Smooth muscle cell (in vitro differentiated cells): ENCODE results near the gene THBS3. TPM values are rescaled to one million over a fixed set of nuclear protein-coding genes. Genes with fewer than 3 reads are reported as not detected.
"Not testable (repeated sequence)": the region's sequence is repeated elsewhere in the genome, so short reads cannot be mapped to it uniquely, and the experiment has no call there.

Source experiments
- DNase-seq: peaks from one replicate; lab custom pipeline; 2025; ENCODE audit not compliant: unreplicated experiment; lab: John Stamatoyannopoulos, UW
- H2AFZ ChIP-seq: fragments of 200-600 bp; sonication (generic); 2 replicates; pipeline ENCODE4 v1.6.0; 2016; ENCODE audit warnings: antibody characterized with exemption, low read depth, mild to moderate bottlenecking
- H3F3A ChIP-seq: fragments of 200-600 bp; sonication (generic); 2 replicates; pipeline ENCODE4 v1.6.0; 2017; ENCODE audit warnings: antibody characterized with exemption, low read depth
- H3K27ac ChIP-seq: fragments of 200-600 bp; sonication (generic); 2 replicates; pipeline ENCODE4 v1.5.1; 2016; ENCODE audit warnings: low read depth, mild to moderate bottlenecking
- H3K27me3 ChIP-seq: fragments of 200-600 bp; sonication (generic); 2 replicates; pipeline ENCODE4 v1.6.1; 2016; ENCODE audit warnings: low read depth, mild to moderate bottlenecking
- H3K36me3 ChIP-seq: fragments of 200-600 bp; sonication (generic); 2 replicates; pipeline ENCODE4 v1.5.1; 2016; ENCODE audit warnings: low read depth
- H3K4me1 ChIP-seq: fragments of 200-600 bp; sonication (generic); 2 replicates; pipeline ENCODE4 v1.5.1; 2016; ENCODE audit warnings: low read depth
- H3K4me2 ChIP-seq: fragments of 200-600 bp; sonication (generic); 2 replicates; pipeline ENCODE4 v1.6.0; 2016; ENCODE audit warnings: mild to moderate bottlenecking
- H3K4me3 ChIP-seq: fragments of 200-600 bp; sonication (generic); 2 replicates; pipeline ENCODE4 v1.5.1; 2016; ENCODE audit warnings: mild to moderate bottlenecking
- H3K79me2 ChIP-seq: fragments of 200-600 bp; sonication (generic); 2 replicates; pipeline ENCODE4 v1.6.0; 2016; ENCODE audit warnings: low read depth, mild to moderate bottlenecking
- H3K9ac ChIP-seq: fragments of 200-600 bp; sonication (generic); 2 replicates; pipeline ENCODE4 v1.6.0; 2016; ENCODE audit warnings: low read depth
- H3K9me3 ChIP-seq: fragments of 200-600 bp; sonication (generic); replicated peaks from 2 replicates; pipeline ENCODE4 v1.5.1; 2016; ENCODE audit warnings: low read depth
- H4K20me1 ChIP-seq: fragments of 200-600 bp; sonication (generic); 2 replicates; pipeline ENCODE4 v1.6.0; 2016; ENCODE audit warnings: low read depth
- CTCF ChIP-seq: fragments of 200-600 bp; sonication (generic); IDR thresholded peaks from 2 replicates; pipeline ENCODE4 v1.5.1; 2017; ENCODE audit warnings: borderline replicate concordance, mild to moderate bottlenecking, antibody characterized with exemption; ENCODE audit not compliant: insufficient read depth, poor library complexity, severe bottlenecking
- WGBS: methylation state at CpG from one replicate; pipeline ENCODE4 v1.1.7; 2016; ENCODE audit warnings: low lambda C conversion rate; 5-methylcytosine and 5-hydroxymethylcytosine counted together
- polyA plus RNA-seq: library from polyadenylated mRNA; unstranded; fragments of >200 nt; fragmentation: Nextera tagmentation; extraction: Ambion mirVana; gene quantifications from 2 replicates; pipeline ENCODE4 v1.2.1, GENCODE V29; 2016
- total RNA-seq: library from RNA; depleted of rRNA; stranded (reverse); fragments of >200 nt; gene quantifications from 2 replicates; pipeline ENCODE4 v1.2.3, GENCODE V29; 2014

Gene THBS3
- total and polyA plus RNA-seq, 2 experiments from 2014 or later = 20.1 to 28.5 TPM

- Histone ChIP-seq H3K27ac (no peak overlapping the region), H3K4me3 (no peak overlapping the region), H3K27me3 (no peaks in the 10 kb centered on the region), H3K79me2 (no peaks in the 10 kb centered on the region), H4K20me1 (no peaks in the 10 kb centered on the region), H3K9me3 (no peaks in the 10 kb centered on the region), H2AFZ (no peak overlapping the region), H3K4me2 (no peak overlapping the region), H3K36me3 (no peaks in the 10 kb centered on the region), H3K9ac (no peak overlapping the region), H3K4me1 (peaks cover 18% of the 10 kb centered on the region), H3F3A (peaks cover 3% of the 10 kb centered on the region)
- 70% methylated on average over 6 of the region's 6 CpGs for WGBS
- TF ChIP-seq CTCF = no peak
- DNase-seq = no peak
Observed at GRCh38 chr1:155196103-155196892, 11.4 kb downstream of the THBS3 start.

- TF ChIP-seq CTCF = no peak
- H3K27me3 ChIP-seq = no peaks in the 10 kb centered on the region
- 20% methylated on average over 12 of the region's 27 CpGs for WGBS
- peak overlapping the region; percentile 58 for H3K4me3 ChIP-seq
- H3K27ac ChIP-seq = peak overlapping the region; percentile 80
- no peaks in the 10 kb centered on the region for H4K20me1 ChIP-seq
- H3K9ac ChIP-seq = peak overlapping the region; percentile 81
- H3F3A ChIP-seq = peaks cover 3% of the 10 kb centered on the region
- H3K4me2 ChIP-seq = peak overlapping the region; percentile 88
- H3K4me1 ChIP-seq = peaks cover 18% of the 10 kb centered on the region
- no peaks in the 10 kb centered on the region for H3K9me3 ChIP-seq
- no peak for DNase-seq
- H3K36me3 ChIP-seq = no peaks in the 10 kb centered on the region
- H3K79me2 ChIP-seq = no peaks in the 10 kb centered on the region
- H2AFZ ChIP-seq = no peak overlapping the region
Observed at GRCh38 chr1:155195201-155196102, 12.2 kb downstream of the THBS3 start.

DNA sequence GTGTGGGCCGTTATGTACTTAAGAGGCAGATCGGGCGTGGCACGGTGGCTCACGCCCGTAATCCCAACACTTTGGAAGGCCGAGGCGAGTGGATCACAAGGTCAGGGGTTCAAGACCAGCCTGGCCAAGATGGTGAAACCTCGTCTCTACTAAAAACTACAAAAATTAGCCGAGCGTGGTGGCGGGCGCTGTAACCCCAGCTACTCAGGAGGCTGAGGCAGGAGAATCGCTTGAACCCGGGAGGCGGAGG is 13.8 kb downstream of the THBS3 start:
- Histone ChIP-seq H3K4me1 (peaks cover 18% of the 10 kb centered on the region), H3K27ac (peak overlapping the region; percentile 80), H3K9ac (peak overlapping the region; percentile 81), H3K4me2 (peak overlapping the region; percentile 88), H3K4me3 (peak overlapping the region; percentile 58), H2AFZ (peak overlapping the region; percentile 71)
- WGBS = 3% methylated on average over 16 of the region's 16 CpGs
- DNase-seq, H3K36me3 ChIP-seq, H3K79me2 ChIP-seq, H3F3A ChIP-seq, H3K27me3 ChIP-seq, H4K20me1 ChIP-seq, H3K9me3 ChIP-seq: not testable (repeated sequence)

- peaks cover 18% of the 10 kb centered on the region for H3K4me1 ChIP-seq
- 1% methylated on average over 33 of the region's 38 CpGs for WGBS
- peak overlapping the region; percentile 80 for H3K27ac ChIP-seq
- TF ChIP-seq CTCF = peak; percentile 97
- DNase-seq = peak; percentile 84
- H3K9ac ChIP-seq = peak overlapping the region; percentile 81
- peaks cover 3% of the 10 kb centered on the region for H3F3A ChIP-seq
- no peaks in the 10 kb centered on the region for H3K36me3 ChIP-seq
- H3K4me3 ChIP-seq = peak overlapping the region; percentile 58
- no peaks in the 10 kb centered on the region for H3K9me3 ChIP-seq
- no peaks in the 10 kb centered on the region for H3K79me2 ChIP-seq
- no peaks in the 10 kb centered on the region for H3K27me3 ChIP-seq
- H4K20me1 ChIP-seq = no peaks in the 10 kb centered on the region
- H3K4me2 ChIP-seq = peak overlapping the region; percentile 88
- H2AFZ ChIP-seq = peak overlapping the region; percentile 71
Observed at GRCh38 chr1:155193275-155193990, 14.3 kb downstream of the THBS3 start.
